Liver (tissue), 2 donors: ENCODE data around the gene RABAC1.
"Not testable (repeated sequence)": the region's sequence is repeated elsewhere in the genome, so short reads cannot be mapped to it uniquely, and the experiment has no call there.

Experiments used
- GABPA ChIP-seq, 2 donors: IDR thresholded peaks in 1 of 2; conservative IDR thresholded peaks in 1 of 2; 2 replicates each; pipeline ENCODE4 v1.6.1; 2016; ENCODE audit warnings: antibody characterized with exemption in 2 of 2, mild to moderate bottlenecking in 1 of 2, moderate library complexity in 1 of 2
- TAF1 ChIP-seq: conservative IDR thresholded peaks from 2 replicates; pipeline ENCODE4 v1.6.1; 2016; ENCODE audit warnings: antibody characterized with exemption, mild to moderate bottlenecking
- YY1 ChIP-seq: IDR thresholded peaks from 2 replicates; pipeline ENCODE4 v1.6.1; 2016; ENCODE audit warnings: antibody characterized with exemption, mild to moderate bottlenecking
- donor health status: healthy.

GRCh38 chr19:41914424-41914834, 44.7 kb downstream of the RABAC1 start:
- TF ChIP-seq YY1; GABPA (IDR thresholded peaks at IDR 0.05 in 1 of 2, conservative IDR thresholded peaks at IDR 0.05 in 1 of 2); TAF1: not testable (repeated sequence)
